AG08396 (cell line): ENCODE results near the gene TSPAN33.
"Not testable (repeated sequence)": the region's sequence is repeated elsewhere in the genome, so short reads cannot be mapped to it uniquely, and the experiment has no call there.

Experiments
- DNase-seq: peaks from one replicate; pipeline ENCODE4 v3.0.0; 2012; ENCODE audit warnings: low spot score, mixed read lengths

Gene TSPAN33

GRCh38 chr7:129209067-129209926 is 64.8 kb downstream of the TSPAN33 start:
- DNase-seq, result no peak

DNA sequence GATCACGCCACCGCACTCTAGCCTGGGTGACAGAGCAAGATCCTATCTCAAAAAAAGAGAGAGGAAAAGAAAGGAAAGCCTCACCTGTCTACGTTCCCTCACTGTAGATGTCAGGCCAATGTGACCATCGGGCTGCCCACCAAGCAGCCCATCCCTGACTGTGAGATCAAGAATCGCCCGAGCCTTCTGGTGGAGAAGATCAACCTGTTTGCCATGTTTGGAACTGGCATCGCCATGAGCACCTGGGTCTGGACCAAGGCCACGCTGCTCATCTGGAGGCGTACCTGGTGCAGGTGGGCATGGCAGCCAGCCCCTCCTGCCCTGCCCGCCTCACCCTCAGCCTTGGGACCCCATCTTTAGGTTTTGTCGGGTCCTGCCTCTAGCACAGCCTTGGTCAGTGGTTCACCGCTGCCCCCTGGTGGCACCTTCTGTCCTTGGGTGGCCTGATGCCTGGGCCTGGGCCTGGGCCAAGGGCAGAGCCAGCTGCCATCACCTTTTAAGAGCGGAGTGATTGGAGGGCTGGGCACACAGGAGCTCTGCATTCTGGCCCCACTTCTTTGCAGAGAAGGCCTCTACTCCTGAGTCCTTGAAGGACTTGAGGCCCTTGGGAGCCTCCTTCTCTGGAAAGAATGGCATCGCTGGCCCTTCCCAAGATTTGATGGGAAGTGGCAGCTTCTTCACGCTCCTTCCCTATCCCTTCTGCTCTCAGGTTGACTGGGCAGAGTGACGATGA is 65.9 kb downstream of the TSPAN33 start:
- DNase-seq, result peak; percentile 89

GRCh38 chr7:129210989-129211312 is 66.4 kb downstream of the TSPAN33 start:
- DNase-seq, result no peak

DNA sequence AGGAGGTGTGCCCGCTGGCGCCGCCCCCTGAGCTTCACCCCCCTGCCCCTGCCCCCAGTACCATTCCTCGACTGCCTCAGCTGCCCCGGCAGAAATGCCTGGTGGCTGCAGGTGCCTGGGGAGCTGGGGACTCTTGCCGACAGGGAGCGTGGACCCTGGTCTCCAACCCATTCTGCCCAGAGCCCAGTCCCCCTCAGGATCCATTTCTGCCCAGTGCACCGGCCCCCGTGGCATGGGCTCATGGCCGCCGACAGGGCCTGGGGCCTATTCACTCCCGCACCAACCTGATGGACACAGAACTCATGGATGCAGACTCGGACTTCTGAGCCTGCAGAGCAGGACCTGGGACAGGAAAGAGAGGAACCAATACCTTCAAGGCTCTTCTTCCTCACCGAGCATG is 67.6 kb downstream of the TSPAN33 start:
- no peak for DNase-seq

DNA sequence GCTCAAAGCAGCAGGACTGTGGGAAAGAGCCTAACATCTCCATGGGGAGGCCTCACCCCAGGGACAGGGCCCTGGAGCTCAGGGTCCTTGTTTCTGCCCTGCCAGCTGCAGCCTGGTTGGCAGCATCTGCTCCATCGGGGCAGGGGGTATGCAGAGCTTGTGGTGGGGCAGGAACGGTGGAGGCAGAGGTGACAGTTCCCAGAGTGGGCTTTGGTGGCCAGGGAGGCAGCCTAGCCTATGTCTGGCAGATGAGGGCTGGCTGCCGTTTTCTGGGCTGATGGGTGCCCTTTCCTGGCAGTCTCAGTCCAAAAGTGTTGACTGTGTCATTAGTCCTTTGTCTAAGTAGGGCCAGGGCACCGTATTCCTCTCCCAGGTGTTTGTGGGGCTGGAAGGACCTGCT is 68.1 kb downstream of the TSPAN33 start:
- no peak for DNase-seq

GRCh38 chr7:129213828-129214227 is 69.3 kb downstream of the TSPAN33 start:
- no peak for DNase-seq

- not testable (repeated sequence) for DNase-seq
Measured at GRCh38 chr7:129215691-129216090, 71.2 kb downstream of the TSPAN33 start.

- not testable (repeated sequence) for DNase-seq
Measured at GRCh38 chr7:129216101-129216715, 71.7 kb downstream of the TSPAN33 start.

GRCh38 chr7:129216821-129217416 is 72.4 kb downstream of the TSPAN33 start:
- not testable (repeated sequence) for DNase-seq

DNA sequence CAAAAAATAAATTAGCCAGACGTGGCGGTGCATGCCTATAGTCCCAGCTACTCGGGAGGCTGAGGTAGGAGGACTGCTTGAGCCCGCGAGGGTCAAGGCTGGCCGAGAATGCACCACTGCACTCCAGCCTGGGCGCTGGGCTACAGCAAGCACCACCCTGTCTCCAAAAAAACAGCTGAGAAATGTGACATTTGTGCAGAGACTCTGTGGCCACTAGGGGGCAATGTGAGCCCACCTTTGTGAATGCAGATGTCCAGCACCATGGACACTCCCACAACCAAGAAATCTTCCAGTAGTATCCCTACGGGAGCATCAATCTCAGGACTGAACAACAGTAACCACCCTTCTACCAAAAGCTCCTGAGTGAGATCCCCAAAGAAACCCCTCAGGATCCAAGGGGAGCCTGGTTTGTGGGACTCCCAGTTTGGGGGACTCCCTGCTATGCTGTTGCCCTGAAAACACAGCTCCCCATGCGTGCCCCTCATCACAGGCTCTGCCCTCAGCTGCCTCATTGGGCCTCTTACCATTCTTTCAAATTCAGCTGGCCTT is 74.1 kb downstream of the TSPAN33 start:
- DNase-seq, result peak; percentile 87

- not testable (repeated sequence) for DNase-seq
Measured at GRCh38 chr7:129219166-129219565, 74.7 kb downstream of the TSPAN33 start.
